ENCODE results near the gene TEKT3.

DNA sequence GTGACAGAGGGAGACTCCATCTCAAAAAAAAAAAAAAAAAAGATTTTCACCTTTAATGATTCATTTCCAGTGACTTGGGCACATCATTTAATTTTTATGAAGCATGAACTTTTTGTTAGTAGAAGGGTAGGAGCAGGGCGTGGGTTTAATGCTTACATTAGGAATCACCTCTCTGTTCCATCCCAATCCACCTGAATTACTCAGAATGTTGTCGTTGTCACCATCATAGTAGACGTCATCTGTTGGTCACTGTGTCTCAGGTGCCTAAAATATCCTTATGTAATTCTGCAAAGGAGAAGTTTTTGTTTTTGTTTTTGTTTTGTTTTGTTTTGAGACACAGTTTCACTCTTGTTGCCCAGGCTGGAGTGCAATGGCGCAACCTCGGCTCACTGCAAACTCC, 38.3 kb upstream of the TEKT3 start:
- TF ChIP-seq, protein P1, sequence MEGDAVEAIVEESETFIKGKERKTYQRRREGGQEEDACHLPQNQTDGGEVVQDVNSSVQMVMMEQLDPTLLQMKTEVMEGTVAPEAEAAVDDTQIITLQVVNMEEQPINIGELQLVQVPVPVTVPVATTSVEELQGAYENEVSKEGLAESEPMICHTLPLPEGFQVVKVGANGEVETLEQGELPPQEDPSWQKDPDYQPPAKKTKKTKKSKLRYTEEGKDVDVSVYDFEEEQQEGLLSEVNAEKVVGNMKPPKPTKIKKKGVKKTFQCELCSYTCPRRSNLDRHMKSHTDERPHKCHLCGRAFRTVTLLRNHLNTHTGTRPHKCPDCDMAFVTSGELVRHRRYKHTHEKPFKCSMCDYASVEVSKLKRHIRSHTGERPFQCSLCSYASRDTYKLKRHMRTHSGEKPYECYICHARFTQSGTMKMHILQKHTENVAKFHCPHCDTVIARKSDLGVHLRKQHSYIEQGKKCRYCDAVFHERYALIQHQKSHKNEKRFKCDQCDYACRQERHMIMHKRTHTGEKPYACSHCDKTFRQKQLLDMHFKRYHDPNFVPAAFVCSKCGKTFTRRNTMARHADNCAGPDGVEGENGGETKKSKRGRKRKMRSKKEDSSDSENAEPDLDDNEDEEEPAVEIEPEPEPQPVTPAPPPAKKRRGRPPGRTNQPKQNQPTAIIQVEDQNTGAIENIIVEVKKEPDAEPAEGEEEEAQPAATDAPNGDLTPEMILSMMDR (IDR thresholded peaks at IDR 0.05; ENCODE audit: low read depth, low read length) = no peak
- no peak for TF ChIP-seq EZH2phosphoT487 (IDR thresholded peaks at IDR 0.05; ENCODE audit: low read depth)
